Measurements from ENCODE around the gene NEDD4L.

DNA sequence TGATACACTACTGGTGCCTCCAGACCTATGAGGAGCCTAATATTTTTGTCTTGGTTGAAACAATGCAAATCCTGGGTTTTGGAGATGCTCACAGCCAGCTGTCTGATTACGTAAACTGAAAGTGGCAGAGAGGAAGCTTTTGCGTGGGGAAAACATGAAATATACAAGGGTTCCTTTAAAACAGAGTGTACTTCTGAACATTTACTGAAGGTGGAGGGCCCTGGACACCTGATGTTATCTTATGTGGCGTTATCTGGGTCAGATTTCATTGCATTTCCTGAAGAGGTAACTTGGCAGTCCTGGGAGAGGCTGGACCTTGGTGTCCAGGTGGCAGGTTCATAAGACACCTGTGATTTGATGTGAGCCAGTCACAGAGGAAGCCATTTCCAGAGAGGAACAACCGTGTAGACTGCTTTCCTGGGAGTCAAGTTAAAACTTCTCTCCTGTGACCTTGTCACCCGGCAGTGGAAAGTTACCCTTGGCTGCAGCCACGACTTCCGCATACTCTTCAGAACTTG is 105.0 kb downstream of the NEDD4L start:
- TF ChIP-seq, protein P1, sequence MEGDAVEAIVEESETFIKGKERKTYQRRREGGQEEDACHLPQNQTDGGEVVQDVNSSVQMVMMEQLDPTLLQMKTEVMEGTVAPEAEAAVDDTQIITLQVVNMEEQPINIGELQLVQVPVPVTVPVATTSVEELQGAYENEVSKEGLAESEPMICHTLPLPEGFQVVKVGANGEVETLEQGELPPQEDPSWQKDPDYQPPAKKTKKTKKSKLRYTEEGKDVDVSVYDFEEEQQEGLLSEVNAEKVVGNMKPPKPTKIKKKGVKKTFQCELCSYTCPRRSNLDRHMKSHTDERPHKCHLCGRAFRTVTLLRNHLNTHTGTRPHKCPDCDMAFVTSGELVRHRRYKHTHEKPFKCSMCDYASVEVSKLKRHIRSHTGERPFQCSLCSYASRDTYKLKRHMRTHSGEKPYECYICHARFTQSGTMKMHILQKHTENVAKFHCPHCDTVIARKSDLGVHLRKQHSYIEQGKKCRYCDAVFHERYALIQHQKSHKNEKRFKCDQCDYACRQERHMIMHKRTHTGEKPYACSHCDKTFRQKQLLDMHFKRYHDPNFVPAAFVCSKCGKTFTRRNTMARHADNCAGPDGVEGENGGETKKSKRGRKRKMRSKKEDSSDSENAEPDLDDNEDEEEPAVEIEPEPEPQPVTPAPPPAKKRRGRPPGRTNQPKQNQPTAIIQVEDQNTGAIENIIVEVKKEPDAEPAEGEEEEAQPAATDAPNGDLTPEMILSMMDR (IDR thresholded peaks at IDR 0.05), result no peak
- no peak for TF ChIP-seq POLR2A (IDR thresholded peaks at IDR 0.05)
